ENCODE measurements around the gene UQCC5.

The UQCC5 gene

DNA sequence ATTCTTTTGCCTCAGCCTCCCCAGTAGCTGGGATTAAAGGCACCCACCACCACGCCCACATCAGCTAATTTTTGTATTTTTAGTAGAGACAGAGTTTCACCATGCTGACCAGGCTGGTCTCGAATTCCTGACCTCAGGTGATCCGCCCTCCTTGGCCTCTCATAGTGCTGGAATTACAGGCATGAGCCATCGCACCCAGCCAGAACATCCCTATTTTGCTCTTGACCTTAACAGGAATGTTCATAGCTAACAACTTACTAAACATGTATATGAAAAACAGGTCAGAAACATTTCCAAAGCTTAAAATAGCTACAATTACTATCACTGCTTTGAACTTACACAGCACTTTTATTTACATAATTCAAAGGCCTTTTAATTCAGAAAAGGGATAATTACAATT is 33.7 kb downstream of the UQCC5 start:
- no peak for DNase-seq (ENCODE audit: low spot score)

DNA sequence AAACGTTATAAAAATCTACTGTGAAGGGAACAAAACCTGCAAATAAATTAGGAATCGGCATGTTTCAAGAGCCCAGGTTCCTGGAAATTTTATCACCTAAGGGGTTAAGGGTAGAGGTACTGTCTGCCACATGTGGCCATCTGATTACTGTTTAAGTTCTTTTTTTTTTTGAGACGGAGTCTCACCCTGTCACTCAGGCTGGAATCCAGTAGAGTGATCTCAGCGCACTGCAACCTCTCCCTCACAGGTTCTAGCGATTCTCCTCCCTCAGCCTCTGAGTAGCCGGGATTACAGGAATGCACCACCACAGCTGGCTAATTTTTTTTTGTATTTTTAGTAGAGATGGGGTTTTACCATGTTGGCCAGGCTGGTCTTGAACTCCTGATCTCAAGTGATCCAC is 35.8 kb downstream of the UQCC5 start:
- no peak for DNase-seq (ENCODE audit: low spot score)

DNA sequence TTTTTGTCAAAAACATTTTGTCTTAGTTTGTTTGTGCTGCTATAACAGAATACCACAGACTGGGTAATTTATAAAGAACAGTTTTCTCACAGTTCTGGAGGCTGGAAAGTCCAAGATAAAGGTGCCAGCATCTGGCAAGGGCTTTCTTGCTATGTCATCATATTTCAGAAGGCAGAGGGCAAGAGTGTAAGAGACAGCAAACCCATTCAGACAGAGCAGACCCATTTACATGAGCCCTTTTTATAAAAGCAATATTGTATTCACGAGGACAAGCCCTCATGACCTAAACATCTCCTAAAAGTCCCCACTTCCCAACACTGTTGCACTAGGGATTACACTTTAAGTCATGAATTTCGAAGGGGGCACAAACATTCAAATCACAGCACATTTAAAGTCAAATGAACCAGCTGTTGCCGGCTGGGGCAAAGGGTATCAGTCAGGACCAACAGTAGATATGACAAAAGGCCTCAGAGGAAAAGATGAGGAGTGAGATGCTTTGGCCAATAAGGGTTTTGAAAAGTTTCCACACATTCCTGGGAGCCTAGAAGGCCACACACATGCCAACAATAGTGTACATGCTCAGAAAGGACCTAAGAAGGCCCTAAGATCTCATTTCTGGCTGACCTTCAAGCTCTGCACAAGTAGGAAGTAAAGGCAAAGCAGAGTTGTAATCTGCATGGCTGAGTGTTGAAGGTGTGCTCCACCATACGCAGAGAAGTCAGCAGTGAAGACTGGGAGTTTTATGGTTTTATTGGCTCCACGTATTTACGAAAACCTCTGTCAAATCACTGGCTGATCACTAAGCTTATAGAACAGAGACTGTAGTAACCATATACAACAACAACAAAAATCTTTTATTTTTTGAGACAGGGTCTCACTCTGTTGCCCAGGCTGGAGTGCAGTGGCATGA is 37.9 kb downstream of the UQCC5 start:
- DNase-seq (ENCODE audit: low spot score) = no peak
